AG04450 (cell line): ENCODE measurements around the gene CLDN25. TPM values are rescaled to one million over a fixed set of nuclear protein-coding genes. Genes with fewer than 3 reads are reported as not detected.

Experiments
- CTCF ChIA-PET: fragments of 300-600, 350-600 bp; formaldehyde crosslinking; extraction: SDS; loops from one replicate; lab custom pipeline; 2022; ENCODE audit warnings: antibody characterized with exemption, inconsistent platforms; lab: Charles Lee
- POLR2A ChIA-PET: fragments of 350-600 bp; formaldehyde crosslinking; extraction: SDS; loops from one replicate; lab custom pipeline; 2021; ENCODE audit warnings: antibody characterized with exemption, inconsistent platforms; lab: Yijun Ruan, JAX
- DNase-seq: peaks from one replicate; pipeline ENCODE4 v3.0.0-alpha.2; 2011; ENCODE audit warnings: low read depth, low spot score
- H3K27ac ChIP-seq: one replicate; pipeline ENCODE4 v1.5.1; 2012; ENCODE audit warnings: low read depth, low read length, control low read depth
- H3K27me3 ChIP-seq: one replicate; pipeline ENCODE4 v1.6.0; 2012; ENCODE audit warnings: low read length; ENCODE audit not compliant: control insufficient read depth, insufficient read depth
- H3K4me3 ChIP-seq: 2 replicates; pipeline ENCODE4 v1.5.1; 2011; ENCODE audit warnings: mild to moderate bottlenecking, low read depth, low read length, control low read depth
- H3K9me3 ChIP-seq: 2 replicates; pipeline ENCODE4 v1.5.1; 2012; ENCODE audit warnings: low read length; ENCODE audit not compliant: control insufficient read depth, insufficient read depth
- CTCF ChIP-seq: IDR thresholded peaks from 2 replicates; pipeline ENCODE4 v1.5.1; 2011; ENCODE audit warnings: low read depth, low read length, control low read depth, inconsistent platforms
- polyA plus RNA-seq: library from polyadenylated mRNA; depleted of rRNA; stranded (reverse); fragments of >200 nt; gene quantifications from 2 replicates; pipeline ENCODE4 v1.2.3, GENCODE V29; 2011

CLDN25 gene
- polyA plus RNA-seq, 1 experiment: not detected

GRCh38 chr11:113808931-113809330, 29.3 kb downstream of the CLDN25 start:
- POLR2A ChIA-PET: no interaction called here
- CTCF ChIA-PET: no interaction called here
- TF ChIP-seq CTCF: no peak

GRCh38 chr11:113814181-113814580, 34.6 kb downstream of the CLDN25 start:
- TF ChIP-seq CTCF: no peak
- POLR2A ChIA-PET: no interaction called here
- Histone ChIP-seq H3K4me3 (no peak overlapping the region), H3K27ac (no peak overlapping the region), H3K9me3 (no peaks in the 10 kb centered on the region), H3K27me3 (no peaks in the 10 kb centered on the region)
- CTCF ChIA-PET: interaction anchor here (1.1 kb wide), 2 partner anchors 17 to 41 kb away, joined by 3 read pairs; partner anchors contain the start of gene ZW10
- DNase-seq: no peak

More at GRCh38 chr11:113808931-113809330, 29.3 kb downstream of the CLDN25 start:
- no peak overlapping the region for H3K4me3 ChIP-seq
- no peak for DNase-seq
- H3K9me3 ChIP-seq: no peaks in the 10 kb centered on the region
- H3K27ac ChIP-seq: no peak overlapping the region
- no peaks in the 10 kb centered on the region for H3K27me3 ChIP-seq

GRCh38 chr11:113817162-113817561, 37.6 kb downstream of the CLDN25 start:
- TF ChIP-seq CTCF: no peak
- no peak overlapping the region for H3K27ac ChIP-seq
- H3K4me3 ChIP-seq: no peak overlapping the region
- no peak for DNase-seq
- ChIA-PET POLR2A (no interaction called here), CTCF (interaction anchor here (1.3 kb wide), 2 partner anchors 11 to 44 kb away, joined by 3 to 4 read pairs; partner anchors contain the start of gene ZW10)
- H3K27me3 ChIP-seq: no peaks in the 10 kb centered on the region
- H3K9me3 ChIP-seq: no peaks in the 10 kb centered on the region

GRCh38 chr11:113817626-113818025, 38.0 kb downstream of the CLDN25 start:
- no peak overlapping the region for H3K27ac ChIP-seq
- no peak for TF ChIP-seq CTCF
- H3K4me3 ChIP-seq: no peak overlapping the region
- no peak for DNase-seq
- ChIA-PET CTCF (interaction anchor here (1.3 kb wide), 2 partner anchors 12 to 44 kb away, joined by 3 to 4 read pairs; partner anchors contain the start of gene ZW10), POLR2A (no interaction called here)
- no peaks in the 10 kb centered on the region for H3K27me3 ChIP-seq
- no peaks in the 10 kb centered on the region for H3K9me3 ChIP-seq

GRCh38 chr11:113818426-113818825, 38.8 kb downstream of the CLDN25 start:
- Histone ChIP-seq H3K4me3 (no peak overlapping the region), H3K27me3 (no peaks in the 10 kb centered on the region), H3K27ac (no peak overlapping the region), H3K9me3 (no peaks in the 10 kb centered on the region)
- POLR2A ChIA-PET: no interaction called here
- DNase-seq: no peak
- CTCF ChIA-PET: no interaction called here
- TF ChIP-seq CTCF: no peak
